Memory B cell (primary cell): ENCODE data around the gene TMPRSS15.

Source experiments
- ATAC-seq: fragments of 150-1000 bp; cut with Tn5 transposase; 2 replicates; pipeline ENCODE4 v1.10.0; 2021; ENCODE audit warnings: low read depth, mild to moderate bottlenecking, moderate library complexity
- DNase-seq, 2 donors: peaks; one replicate each; pipeline ENCODE4 v3.0.0; 2022; ENCODE audit warnings: low spot score in 2 of 2
- H3K27ac Mint-ChIP-seq: one replicate; pipeline ENCODE4 v1.8.0; 2022; ENCODE audit warnings: mild to moderate bottlenecking, moderate library complexity, mixed read lengths
- H3K27me3 Mint-ChIP-seq: one replicate; pipeline ENCODE4 v1.8.0; 2022; ENCODE audit warnings: mixed read lengths
- H3K36me3 Mint-ChIP-seq: one replicate; pipeline ENCODE4 v1.8.0; 2022; ENCODE audit warnings: mild to moderate bottlenecking, mixed read lengths
- H3K4me1 Mint-ChIP-seq: one replicate; pipeline ENCODE4 v1.8.0; 2022; ENCODE audit warnings: mixed read lengths
- H3K4me3 Mint-ChIP-seq: one replicate; pipeline ENCODE4 v1.8.0; 2022; ENCODE audit warnings: mild to moderate bottlenecking, moderate library complexity, mixed read lengths
- H3K9me3 Mint-ChIP-seq: one replicate; pipeline ENCODE4 v1.8.0; 2022; ENCODE audit warnings: mixed read lengths

TMPRSS15 gene

DNA sequence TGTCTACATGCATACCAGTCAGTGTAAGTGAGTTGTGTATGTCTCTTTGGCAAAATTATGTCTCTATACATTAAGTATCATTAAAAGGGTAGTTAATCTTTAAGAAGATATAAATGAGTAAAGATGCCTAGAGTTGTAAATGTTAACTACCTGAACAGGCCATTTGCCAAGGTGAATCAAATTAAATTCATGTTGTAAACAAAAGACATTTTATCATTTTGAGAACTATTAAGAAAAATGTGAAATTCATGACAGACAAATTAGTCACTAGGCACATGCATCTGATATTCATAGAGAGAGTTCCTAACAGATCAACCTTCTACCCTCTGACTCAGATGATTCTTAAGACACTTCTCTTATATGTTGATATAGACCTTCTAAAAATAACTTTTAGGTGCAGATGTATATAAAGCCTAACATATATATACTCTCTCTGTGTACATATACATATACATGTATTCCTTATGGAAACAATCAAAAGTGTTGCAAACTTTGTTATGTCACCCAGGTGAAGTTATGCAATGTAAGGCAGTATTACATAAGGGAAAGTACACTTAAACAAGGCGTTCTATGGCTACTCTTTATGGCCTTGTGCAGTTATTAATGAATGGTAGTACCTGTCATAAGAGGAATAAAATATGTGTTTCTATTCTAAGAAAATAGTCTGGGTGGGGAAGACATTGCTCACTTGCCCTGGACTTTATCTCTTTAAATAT, at the start of gene TMPRSS15:
TSS of gene TMPRSS15 (minus strand) at position 51 of the 716 bp plus-strand sequence. CDS start 163 bp downstream, outside the sequence.
- no peak for ATAC-seq
- no peak within 1 kb of the TSS for H3K27ac Mint-ChIP-seq
- no peaks in the 10 kb centered on the region for H3K27me3 Mint-ChIP-seq

DNA sequence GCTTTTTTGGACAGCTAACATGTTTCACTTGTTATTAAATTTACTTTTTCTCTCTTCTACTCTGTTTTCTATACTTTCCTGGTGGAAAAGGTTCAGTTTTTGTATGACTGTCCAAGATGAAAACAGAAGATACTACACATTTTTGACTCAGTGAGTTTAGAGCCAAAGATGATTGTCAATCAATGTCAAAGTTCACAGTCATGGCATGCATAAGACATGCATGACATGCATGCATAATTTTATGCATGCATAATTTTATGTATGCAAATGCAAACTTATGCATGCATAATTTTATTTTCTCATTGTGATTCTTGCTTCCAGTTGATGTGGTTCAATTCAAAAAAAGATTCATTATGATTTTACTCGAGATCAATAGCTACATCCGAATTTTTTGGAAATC, 48.1 kb upstream of the TMPRSS15 start:
- peaks cover 3% of the 10 kb centered on the region for H3K9me3 Mint-ChIP-seq
- no peaks in the 10 kb centered on the region for H3K36me3 Mint-ChIP-seq
- no peaks in the 10 kb centered on the region for H3K27me3 Mint-ChIP-seq
- H3K4me3 Mint-ChIP-seq: no peak overlapping the region
- H3K4me1 Mint-ChIP-seq: no peaks in the 10 kb centered on the region
- DNase-seq (no peak), ATAC-seq (no peak)
- H3K27ac Mint-ChIP-seq: no peak overlapping the region

More for the DNA sequence above, at the start of gene TMPRSS15:
- no peaks in the 10 kb centered on the region for H3K4me1 Mint-ChIP-seq
- no peak within 1 kb of the TSS for H3K4me3 Mint-ChIP-seq
- H3K36me3 Mint-ChIP-seq: no peaks in the 10 kb centered on the region
- peaks cover 2% of the 10 kb centered on the region for H3K9me3 Mint-ChIP-seq
- no peak for DNase-seq

DNA sequence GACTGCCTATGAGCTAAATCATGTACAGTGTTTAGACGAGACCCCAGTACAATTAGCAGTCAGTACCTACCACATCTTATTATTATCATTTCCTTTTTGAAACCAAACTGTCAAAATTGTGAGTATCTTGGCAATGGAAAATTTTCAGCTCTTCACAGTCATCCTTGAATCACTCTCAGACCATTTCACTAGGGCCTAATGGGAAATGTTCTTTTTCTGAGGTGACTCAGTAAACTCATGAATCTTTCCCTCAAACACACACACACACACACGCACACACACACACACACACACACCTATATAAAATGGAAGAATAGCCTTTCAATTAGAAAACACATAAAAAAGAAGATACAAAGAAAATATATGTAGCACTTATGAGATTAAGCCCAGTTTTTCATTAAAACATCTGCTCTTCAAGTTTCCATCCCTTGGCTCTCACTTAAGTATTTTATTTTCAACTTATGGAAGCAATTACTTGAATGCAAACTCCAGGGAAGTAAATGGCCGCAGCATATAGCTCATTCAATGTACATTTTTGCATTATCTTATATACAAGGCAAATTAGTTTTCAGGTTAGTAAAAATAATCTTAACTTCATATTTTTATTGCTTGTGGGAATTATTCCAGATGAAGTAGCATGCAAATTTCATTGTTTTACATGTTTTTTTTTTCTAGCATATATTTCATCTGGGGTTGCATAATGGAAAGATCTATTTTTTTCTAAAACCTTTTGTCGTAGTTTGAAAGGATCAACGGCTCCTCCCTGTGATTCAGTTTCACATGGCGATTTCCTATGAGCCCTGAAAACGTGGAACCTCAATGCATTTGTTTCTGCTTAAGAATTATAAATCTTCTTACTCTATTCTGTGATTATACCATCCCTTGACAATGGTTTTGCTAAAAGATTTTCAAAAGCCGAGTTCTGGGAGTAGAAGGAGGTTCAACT, 46.3 kb upstream of the TMPRSS15 start:
- Mint-ChIP-seq H3K27ac (no peak overlapping the region), H3K36me3 (no peaks in the 10 kb centered on the region)

DNA sequence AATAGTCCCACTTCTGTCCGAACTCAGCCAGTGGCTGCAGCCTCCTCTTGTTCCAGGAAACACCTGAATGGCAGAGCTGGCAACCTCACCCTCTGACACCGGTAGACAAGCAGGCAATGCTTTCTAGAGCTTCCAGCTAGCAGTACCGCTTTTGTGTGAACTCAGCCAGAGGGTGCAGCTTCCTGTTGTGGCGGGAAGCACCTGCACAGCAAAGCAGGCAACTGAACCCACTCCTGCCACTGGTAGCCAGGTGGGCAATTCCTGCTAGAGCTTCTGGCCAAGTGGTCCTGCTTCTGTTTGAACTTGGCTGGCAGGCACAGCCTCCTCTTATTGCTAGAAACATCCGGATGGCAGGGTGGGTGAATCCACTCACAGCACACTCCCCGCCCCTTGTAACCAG, 40.1 kb upstream of the TMPRSS15 start:
- Mint-ChIP-seq H3K27me3 (no peaks in the 10 kb centered on the region), H3K27ac (no peak overlapping the region), H3K36me3 (no peaks in the 10 kb centered on the region), H3K4me1 (peaks cover 5% of the 10 kb centered on the region), H3K4me3 (no peak overlapping the region), H3K9me3 (peaks cover 5% of the 10 kb centered on the region)
- ATAC-seq (peak; percentile 96), DNase-seq (peak; percentile 14 to 25)

More for the DNA sequence above, 46.3 kb upstream of the TMPRSS15 start:
- Mint-ChIP-seq H3K4me3 (no peak overlapping the region), H3K27me3 (no peaks in the 10 kb centered on the region), H3K9me3 (peaks cover 3% of the 10 kb centered on the region), H3K4me1 (no peaks in the 10 kb centered on the region)
- ATAC-seq (no peak), DNase-seq (no peak)

DNA sequence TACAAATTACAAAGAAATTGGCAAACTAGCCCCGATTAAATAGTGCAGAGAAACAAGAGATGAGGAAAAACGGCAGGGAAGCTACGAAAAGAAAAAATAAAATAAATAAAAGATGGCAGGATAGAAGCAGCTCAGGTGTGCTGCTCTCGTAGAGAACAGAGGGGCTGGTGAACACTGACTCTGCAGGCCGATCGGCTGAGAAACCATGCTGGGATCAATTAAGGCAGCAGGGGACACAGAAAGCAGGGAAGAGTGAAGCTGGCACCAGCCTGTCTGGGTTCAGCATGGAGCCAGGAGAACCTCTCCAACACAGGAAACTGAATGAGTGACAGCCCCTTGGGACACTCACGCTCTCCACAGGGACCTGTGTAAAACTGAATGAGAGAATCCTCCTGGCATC, 39.5 kb upstream of the TMPRSS15 start:
- H3K36me3 Mint-ChIP-seq: no peaks in the 10 kb centered on the region
- ATAC-seq: no peak

DNA sequence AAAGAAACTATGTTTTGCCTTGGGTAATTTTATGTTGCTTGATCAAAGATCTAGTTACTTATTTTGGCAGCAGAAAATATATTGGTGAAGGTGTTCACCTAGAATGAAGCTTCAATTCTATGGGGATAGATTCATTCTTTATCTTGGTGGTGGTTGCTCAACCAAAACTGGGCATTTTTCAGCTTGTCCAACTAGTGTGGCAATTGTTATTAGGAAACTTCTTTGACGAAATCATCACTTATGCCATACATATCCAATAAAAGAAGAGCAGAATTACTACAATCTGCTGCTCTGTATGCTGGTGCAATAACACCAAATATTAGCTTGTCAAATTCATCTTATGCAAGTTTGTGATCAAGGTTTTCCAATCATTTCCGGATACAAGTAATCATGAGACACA, 26.8 kb upstream of the TMPRSS15 start:
- Mint-ChIP-seq H3K9me3 (peaks cover 2% of the 10 kb centered on the region), H3K27me3 (no peaks in the 10 kb centered on the region), H3K36me3 (no peaks in the 10 kb centered on the region), H3K4me1 (no peaks in the 10 kb centered on the region), H3K27ac (no peak overlapping the region), H3K4me3 (no peak overlapping the region)
- ATAC-seq: no peak
- DNase-seq: no peak

More for the DNA sequence above, 39.5 kb upstream of the TMPRSS15 start:
- H3K27ac Mint-ChIP-seq: peak overlapping the region; percentile 50
- H3K4me1 Mint-ChIP-seq: peaks cover 5% of the 10 kb centered on the region
- H3K27me3 Mint-ChIP-seq: no peaks in the 10 kb centered on the region
- peaks cover 5% of the 10 kb centered on the region for H3K9me3 Mint-ChIP-seq
- H3K4me3 Mint-ChIP-seq: peak overlapping the region; percentile 34
- DNase-seq: no peak

DNA sequence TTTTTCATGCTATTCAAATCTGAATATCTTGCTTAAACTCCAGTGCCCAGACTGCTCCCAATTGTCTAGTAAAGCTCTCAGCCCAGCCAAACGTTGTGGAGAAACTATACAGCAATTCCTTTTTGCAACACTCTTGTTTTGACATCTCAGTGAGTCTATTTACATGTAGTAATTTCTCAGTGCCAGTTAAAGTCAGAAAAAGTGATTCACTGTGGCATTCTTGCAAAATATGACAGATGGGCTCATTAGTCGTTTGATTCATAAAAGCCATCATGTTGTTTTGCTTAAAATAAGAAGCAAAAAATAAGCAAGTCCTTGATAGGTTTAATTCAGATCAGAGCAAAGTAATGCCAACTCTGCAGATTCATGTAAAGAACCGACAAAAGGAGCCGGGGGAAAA, 20.7 kb upstream of the TMPRSS15 start:
- Mint-ChIP-seq H3K4me1 (no peaks in the 10 kb centered on the region), H3K27ac (no peak overlapping the region), H3K4me3 (no peak overlapping the region), H3K27me3 (no peaks in the 10 kb centered on the region), H3K9me3 (peaks cover 5% of the 10 kb centered on the region), H3K36me3 (no peaks in the 10 kb centered on the region)
- DNase-seq (no peak), ATAC-seq (no peak)

DNA sequence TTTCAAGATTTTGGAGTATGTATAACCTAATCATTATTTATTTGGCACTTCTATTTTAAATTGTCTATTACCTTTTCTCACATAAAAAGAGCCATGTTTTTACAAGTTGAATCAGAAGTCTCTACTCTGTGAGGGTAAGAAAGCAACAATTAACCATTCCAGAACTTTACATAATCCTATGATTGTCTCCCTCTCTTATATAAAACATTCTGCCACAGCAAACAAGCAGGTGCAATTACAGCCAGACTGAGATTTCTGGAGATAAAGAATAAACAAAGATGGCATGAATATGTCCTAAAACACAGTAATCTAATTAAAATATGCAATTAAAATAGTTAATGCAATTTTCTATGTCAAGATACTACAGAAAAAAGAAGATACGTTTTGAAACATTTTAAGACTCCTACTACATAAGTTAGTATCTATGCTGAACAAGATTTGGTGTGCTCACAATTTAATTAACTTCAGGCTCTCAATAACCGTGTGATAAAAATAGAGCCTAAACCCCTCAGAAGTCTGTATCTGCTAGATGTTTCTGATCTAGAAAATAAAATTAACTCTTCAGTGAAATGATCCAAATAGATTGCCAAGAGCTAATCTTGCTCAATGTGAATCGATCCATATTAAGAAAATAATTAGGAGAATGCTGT, 13.7 kb upstream of the TMPRSS15 start:
- H3K27me3 Mint-ChIP-seq: no peaks in the 10 kb centered on the region
- H3K27ac Mint-ChIP-seq: no peak overlapping the region

DNA sequence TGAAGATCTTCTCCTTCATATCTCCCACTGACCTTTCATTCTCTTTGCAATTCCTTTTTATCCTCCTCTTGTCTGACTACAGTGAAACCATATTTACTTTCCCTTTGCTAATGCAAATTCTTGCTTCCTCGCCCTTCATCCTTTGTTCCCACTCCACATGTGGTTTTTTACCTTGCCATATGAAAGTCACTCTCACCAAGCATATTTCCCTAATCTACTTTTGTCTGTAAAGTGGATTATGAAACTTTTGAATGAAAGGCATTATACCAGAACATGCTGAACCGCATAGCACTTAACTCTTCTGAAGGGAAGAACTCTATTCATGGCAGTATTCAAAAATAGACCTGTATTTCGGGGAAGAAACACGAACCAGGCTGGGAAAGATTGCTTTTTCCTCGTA, 8.0 kb upstream of the TMPRSS15 start:
- Mint-ChIP-seq H3K27ac (no peak overlapping the region), H3K4me3 (no peak overlapping the region)
- ATAC-seq: no peak

More for the DNA sequence above, 13.7 kb upstream of the TMPRSS15 start:
- H3K4me3 Mint-ChIP-seq: no peak overlapping the region
- H3K4me1 Mint-ChIP-seq: no peaks in the 10 kb centered on the region
- no peak for DNase-seq
- ATAC-seq: no peak
- H3K9me3 Mint-ChIP-seq: peaks cover 6% of the 10 kb centered on the region
- H3K36me3 Mint-ChIP-seq: no peaks in the 10 kb centered on the region

DNA sequence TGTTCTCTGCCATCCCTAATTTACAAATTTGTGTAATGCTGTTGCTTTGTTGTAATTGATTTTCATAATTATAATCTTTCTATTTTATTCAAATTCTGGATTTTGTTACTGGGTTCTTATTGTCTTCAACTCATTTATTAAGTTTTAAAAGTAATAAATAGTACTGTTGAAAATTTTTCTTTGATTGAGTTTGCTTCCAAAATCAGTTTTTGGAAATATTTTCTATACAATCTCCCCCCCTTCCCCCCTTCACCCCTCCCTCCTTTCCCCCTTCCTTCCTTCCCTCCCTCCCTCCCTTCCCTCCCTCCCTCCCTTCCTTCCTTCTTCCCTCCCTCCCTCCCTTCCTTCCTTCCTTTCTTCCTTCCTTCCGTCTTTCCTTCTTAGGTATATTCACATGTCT, 6.0 kb upstream of the TMPRSS15 start:
- DNase-seq (no peak), ATAC-seq (no peak)
- Mint-ChIP-seq H3K4me3 (no peak overlapping the region), H3K4me1 (no peaks in the 10 kb centered on the region), H3K9me3 (peaks cover 4% of the 10 kb centered on the region), H3K36me3 (no peaks in the 10 kb centered on the region), H3K27ac (no peak overlapping the region), H3K27me3 (no peaks in the 10 kb centered on the region)

More for the DNA sequence above, 8.0 kb upstream of the TMPRSS15 start:
- H3K27me3 Mint-ChIP-seq: no peaks in the 10 kb centered on the region
- no peaks in the 10 kb centered on the region for H3K4me1 Mint-ChIP-seq
- DNase-seq: no peak
- H3K9me3 Mint-ChIP-seq: peaks cover 4% of the 10 kb centered on the region
- H3K36me3 Mint-ChIP-seq: no peaks in the 10 kb centered on the region

DNA sequence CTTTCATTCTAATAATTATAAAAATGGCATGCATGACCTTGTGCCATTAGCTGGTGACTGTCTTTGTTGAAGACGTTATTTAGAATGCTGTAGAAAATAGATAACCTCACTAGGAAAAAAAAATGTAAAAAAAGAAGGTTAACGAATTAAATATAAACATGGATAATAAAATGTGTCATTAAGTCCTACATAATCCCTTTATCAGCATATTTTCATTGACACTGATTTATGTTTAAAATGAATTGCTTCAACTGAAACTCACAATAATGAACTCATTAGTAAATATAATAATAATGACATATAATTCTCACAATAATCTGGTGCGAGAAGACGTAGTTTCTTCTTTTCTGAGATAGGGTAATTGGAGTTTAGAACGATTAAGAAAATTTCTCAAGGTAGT, 4.7 kb downstream of the TMPRSS15 start:
- Mint-ChIP-seq H3K27me3 (no peaks in the 10 kb centered on the region), H3K36me3 (no peaks in the 10 kb centered on the region), H3K27ac (no peak overlapping the region), H3K4me1 (no peaks in the 10 kb centered on the region), H3K9me3 (peaks cover 3% of the 10 kb centered on the region), H3K4me3 (no peak overlapping the region)
- ATAC-seq: no peak
- no peak for DNase-seq

DNA sequence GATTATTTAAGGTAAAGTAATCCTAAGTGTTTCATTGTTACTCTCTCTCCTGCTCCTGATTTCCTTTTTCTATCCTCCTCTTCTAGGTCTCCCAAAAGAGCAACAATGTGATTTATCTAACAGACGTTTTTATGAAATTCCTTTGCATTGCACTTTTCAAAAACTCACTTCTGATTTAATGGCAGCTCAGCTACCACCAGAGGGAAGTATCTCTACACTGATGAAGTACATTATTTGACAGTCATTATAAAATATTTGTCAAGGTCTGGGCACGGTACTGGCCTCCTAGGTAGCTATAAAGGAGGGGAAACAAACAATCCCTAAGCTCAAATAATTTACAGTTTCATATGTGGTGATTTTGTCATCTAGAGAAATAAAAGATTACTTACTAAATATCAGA, 15.6 kb downstream of the TMPRSS15 start:
- no peak for DNase-seq
- Mint-ChIP-seq H3K27me3 (no peaks in the 10 kb centered on the region), H3K27ac (no peak overlapping the region), H3K36me3 (no peaks in the 10 kb centered on the region), H3K4me3 (no peak overlapping the region), H3K4me1 (peaks cover 2% of the 10 kb centered on the region), H3K9me3 (peaks cover 10% of the 10 kb centered on the region)
- ATAC-seq: no peak

DNA sequence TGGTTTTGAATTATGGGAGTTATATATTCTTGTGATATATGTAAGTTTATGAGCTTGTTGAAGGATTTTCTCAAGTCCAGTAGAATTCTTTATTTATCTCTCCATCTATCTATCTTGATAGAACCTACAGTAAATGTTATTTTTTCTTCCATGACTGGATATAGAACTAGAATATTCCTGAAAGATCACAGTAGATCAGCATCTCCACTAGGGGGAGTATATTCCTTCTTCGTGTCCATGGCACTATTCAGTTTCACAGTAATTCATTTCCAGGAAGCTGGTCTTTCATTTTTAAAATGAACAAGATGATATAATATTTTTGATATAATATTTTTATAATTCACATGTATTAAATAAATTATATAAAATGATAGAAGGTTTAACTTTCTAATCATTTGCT, 18.8 kb downstream of the TMPRSS15 start:
- H3K27ac Mint-ChIP-seq: no peak overlapping the region
- H3K9me3 Mint-ChIP-seq: peaks cover 3% of the 10 kb centered on the region
- no peak overlapping the region for H3K4me3 Mint-ChIP-seq
- DNase-seq (no peak), ATAC-seq (no peak)
- H3K4me1 Mint-ChIP-seq: peaks cover 2% of the 10 kb centered on the region
- no peaks in the 10 kb centered on the region for H3K36me3 Mint-ChIP-seq
- no peaks in the 10 kb centered on the region for H3K27me3 Mint-ChIP-seq
